Endothelial cell of umbilical vein (primary cell): ENCODE data around the gene MAN2C1.

ENCODE experiments used
- EZH2 ChIP-seq: IDR thresholded peaks from 2 replicates; pipeline ENCODE4 v1.6.1; 2012; ENCODE audit warnings: borderline replicate concordance, low read depth, mild to moderate bottlenecking, moderate library complexity, low read length, inconsistent platforms; ENCODE audit not compliant: severe bottlenecking
- JUN ChIP-seq: IDR thresholded peaks from 2 replicates; pipeline ENCODE4 v1.6.1; 2011; ENCODE audit warnings: borderline replicate concordance, low read depth; ENCODE audit not compliant: insufficient read length, insufficient read depth
- MAX ChIP-seq: IDR thresholded peaks from 2 replicates; pipeline ENCODE4 v1.6.1; 2011; ENCODE audit not compliant: insufficient read depth, insufficient read length
- MYC ChIP-seq: IDR thresholded peaks from one replicate; pipeline ENCODE4 v1.6.1; 2011; ENCODE audit warnings: mild to moderate bottlenecking, low read depth, low read length
- POLR2A ChIP-seq: IDR thresholded peaks from 2 replicates; pipeline ENCODE4 v1.6.1; 2012; ENCODE audit warnings: low read depth, mild to moderate bottlenecking, control low read depth, low read length
- POLR2AphosphoS5 ChIP-seq: IDR thresholded peaks from 2 replicates; pipeline ENCODE4 v1.6.1; 2012; ENCODE audit warnings: low read depth, mild to moderate bottlenecking, control low read depth, low read length, moderate library complexity; ENCODE audit not compliant: insufficient read depth
- TF ChIP-seq, protein P1 (sequence below), 2 donors: IDR thresholded peaks; 1 replicate in 1 of 2; 2 replicates in 1 of 2; pipeline ENCODE4 v1.5.1; 2011; ENCODE audit warnings: low read length in 2 of 2, mild to moderate bottlenecking in 2 of 2, moderate library complexity in 2 of 2, control low read depth in 1 of 2, inconsistent platforms in 1 of 2, low read depth in 1 of 2; ENCODE audit not compliant: insufficient read depth in 1 of 2; ENCODE audit errors: extremely low read depth in 1 of 2

- TF ChIP-seq EZH2 (no peak), JUN (no peak), POLR2AphosphoS5 (no peak), POLR2A (no peak), MYC (no peak), MAX (no peak)
- TF ChIP-seq, protein P1, sequence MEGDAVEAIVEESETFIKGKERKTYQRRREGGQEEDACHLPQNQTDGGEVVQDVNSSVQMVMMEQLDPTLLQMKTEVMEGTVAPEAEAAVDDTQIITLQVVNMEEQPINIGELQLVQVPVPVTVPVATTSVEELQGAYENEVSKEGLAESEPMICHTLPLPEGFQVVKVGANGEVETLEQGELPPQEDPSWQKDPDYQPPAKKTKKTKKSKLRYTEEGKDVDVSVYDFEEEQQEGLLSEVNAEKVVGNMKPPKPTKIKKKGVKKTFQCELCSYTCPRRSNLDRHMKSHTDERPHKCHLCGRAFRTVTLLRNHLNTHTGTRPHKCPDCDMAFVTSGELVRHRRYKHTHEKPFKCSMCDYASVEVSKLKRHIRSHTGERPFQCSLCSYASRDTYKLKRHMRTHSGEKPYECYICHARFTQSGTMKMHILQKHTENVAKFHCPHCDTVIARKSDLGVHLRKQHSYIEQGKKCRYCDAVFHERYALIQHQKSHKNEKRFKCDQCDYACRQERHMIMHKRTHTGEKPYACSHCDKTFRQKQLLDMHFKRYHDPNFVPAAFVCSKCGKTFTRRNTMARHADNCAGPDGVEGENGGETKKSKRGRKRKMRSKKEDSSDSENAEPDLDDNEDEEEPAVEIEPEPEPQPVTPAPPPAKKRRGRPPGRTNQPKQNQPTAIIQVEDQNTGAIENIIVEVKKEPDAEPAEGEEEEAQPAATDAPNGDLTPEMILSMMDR (IDR thresholded peaks at IDR 0.05; ENCODE audit: extremely low read depth in 1 of 2, insufficient read depth in 1 of 2, low read depth in 1 of 2, low read length in 2 of 2) = no peak
Observed at GRCh38 chr15:75364881-75365280, 3.5 kb downstream of the MAN2C1 start.
